GM18519 (cell line): ENCODE data around the gene FES.

Source experiments
- ATAC-seq: cut with Tn5 transposase; IDR thresholded peaks from one replicate; pipeline ENCODE4 v1.9.1; 2021; ENCODE audit warnings: mild to moderate bottlenecking, moderate library complexity; ENCODE audit not compliant: unreplicated experiment, low FRiP score

FES gene

GRCh38 chr15:90889736-90890456 lies 5.6 kb downstream of the FES start:
- ATAC-seq, result no peak

GRCh38 chr15:90890839-90891238 lies 6.5 kb downstream of the FES start:
- ATAC-seq, result no peak

- ATAC-seq, result no peak
These were observed 7.1 kb downstream of the FES start for GRCh38 chr15:90891346-90891949.

DNA sequence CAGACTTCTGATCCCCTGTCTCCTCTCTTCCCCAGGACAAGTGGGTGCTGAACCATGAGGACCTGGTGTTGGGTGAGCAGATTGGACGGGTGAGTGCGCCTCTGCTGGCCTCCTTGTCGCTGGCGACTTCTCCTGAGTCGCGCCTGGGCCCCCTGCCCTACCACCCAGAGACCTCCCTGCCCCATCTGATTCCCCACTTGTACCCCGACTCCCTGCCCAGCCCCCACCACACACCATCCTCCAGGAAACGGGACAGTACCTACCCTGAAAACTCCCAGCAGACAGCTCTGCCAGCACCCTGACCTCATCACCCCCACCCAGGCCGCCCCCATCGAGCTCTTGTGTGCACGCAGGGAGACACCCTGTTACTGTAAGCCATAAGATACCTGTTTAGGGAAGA lies 7.7 kb downstream of the FES start:
- ATAC-seq, result no peak

- no peak for ATAC-seq
These were observed 8.3 kb downstream of the FES start for GRCh38 chr15:90892498-90893174.

GRCh38 chr15:90893175-90894090 lies 9.1 kb downstream of the FES start:
- no peak for ATAC-seq

GRCh38 chr15:90895571-90896117 lies 11.3 kb downstream of the FES start:
- ATAC-seq, result no peak

- ATAC-seq, result peak; percentile 66
These were observed 12.9 kb downstream of the FES start for GRCh38 chr15:90897131-90897655.

DNA sequence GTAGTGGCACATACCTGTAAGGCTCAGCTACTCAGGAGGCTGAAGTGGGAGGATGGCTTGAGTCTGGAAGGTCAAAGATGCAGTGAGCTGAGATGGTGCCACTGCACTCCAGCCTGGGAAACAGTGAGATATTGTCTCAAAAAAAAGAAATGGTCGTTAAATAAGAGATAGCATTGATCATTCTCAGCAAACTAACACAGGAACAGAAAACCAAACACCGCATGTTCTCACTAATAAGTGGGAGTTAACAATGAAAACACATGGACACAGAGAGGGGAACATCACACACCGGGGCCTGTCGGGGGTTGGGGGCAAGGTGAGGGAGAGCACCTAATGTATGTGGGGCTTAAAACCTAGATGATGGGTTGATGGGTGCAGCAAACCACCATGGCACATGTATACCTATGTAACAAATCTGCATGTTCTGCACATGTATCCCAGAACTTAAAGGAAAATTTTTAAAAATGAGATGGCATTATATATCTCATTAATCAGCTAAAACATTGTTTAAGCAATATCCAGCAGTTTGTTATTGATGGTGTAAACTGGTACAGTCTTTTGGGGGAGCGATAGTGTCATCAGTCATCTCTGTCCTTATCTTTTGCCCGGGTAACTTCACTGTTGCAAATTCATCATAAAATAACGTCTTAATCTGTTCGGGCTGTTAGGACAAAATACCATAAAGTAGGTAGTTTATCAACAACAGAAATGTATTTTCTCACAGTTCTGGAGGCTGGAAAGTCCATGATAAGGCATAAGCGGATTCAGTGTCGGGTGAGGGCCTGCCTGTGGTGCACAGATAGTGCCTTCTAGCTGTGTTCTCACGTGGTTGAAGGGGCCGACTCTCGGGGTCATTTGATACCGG lies 17.1 kb downstream of the FES start:
- no peak for ATAC-seq

GRCh38 chr15:90902040-90902839 lies 17.9 kb downstream of the FES start:
- peak; percentile 50 for ATAC-seq

DNA sequence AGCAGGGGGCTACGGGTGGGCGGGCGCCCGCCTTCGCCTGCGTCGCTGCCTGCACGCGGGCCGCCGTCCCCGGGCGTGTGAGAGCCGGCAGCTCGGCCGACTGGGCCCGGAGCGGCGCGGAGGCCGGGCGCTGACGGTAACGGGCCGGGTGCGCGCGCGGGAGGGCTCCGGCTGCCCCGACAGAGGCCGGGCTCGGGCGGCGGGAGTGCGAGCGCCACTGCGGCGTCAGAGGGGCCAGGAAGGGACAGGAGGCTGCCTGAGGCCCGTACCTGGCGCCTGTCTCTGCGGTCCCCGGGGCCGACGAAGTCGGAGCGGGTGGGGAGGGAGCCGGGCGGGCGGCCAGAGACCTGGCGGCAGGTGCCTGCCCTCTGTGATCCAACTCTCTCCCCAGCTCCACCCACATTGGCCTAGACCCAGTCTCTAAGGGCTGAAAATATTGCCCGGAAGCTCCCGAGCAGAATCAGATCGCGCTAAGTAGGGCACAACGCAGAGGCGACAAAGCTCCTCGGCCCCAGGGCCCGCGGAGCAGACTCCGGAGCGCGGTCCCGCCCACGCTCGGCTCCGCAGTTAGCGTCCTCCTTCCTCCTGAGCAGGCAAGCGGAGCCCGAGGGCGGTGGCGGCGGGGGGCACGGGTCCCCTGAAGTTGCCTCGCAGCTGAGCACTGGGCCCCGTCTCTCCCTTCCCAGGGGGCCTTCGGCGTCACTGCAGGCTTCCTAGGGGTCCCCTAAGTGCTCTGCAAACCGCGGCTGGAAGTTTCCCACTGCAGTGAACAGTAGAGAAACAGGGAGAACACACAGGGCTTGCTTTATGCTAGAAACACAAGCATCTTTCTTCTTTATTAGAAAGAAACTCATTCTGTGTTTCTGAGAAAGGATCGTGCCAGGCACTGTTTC lies 18.8 kb downstream of the FES start, which contains the start of gene MAN2A2:
MAN2A2 (plus strand) TSS at position 463 of the 893 bp plus-strand sequence. CDS start 906 bp downstream, outside the sequence.
- peak; percentile 39 for ATAC-seq

- no peak for ATAC-seq
These were observed 19.6 kb downstream of the FES start for GRCh38 chr15:90903733-90904536.

GRCh38 chr15:90904746-90905145 lies 20.4 kb downstream of the FES start:
- no peak for ATAC-seq

GRCh38 chr15:90905306-90906180 lies 21.2 kb downstream of the FES start:
- ATAC-seq, result no peak

DNA sequence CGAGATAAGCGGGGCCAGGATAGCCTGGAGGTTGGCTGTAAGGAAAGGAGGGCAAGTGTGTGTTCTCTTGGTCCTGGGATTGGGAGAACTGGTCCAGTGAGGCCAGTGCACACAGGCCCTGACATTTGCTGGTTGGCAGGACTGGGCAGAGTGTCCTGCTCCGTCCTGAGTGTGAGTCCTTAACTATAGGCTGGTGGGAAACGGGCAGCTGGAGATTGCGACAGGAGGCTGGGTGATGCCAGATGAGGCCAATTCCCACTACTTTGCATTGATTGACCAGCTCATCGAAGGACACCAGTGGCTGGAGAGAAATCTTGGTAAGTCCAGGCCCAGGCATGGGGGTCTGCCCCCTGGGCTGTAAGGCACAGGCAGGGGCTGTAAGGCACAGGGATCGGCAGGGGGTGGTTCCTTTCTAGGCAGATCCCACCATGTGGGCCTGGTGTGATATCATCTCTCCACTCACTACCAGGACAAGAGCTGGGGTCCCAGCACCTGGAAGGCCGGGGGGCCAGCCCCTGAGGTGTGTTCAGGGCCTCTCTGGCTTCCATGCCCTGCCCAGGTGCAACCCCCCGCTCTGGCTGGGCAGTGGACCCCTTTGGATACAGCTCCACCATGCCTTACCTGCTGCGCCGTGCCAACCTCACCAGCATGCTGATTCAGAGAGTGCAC lies 22.0 kb downstream of the FES start:
- ATAC-seq, result no peak
